Pancreas (tissue), 10 donors: ENCODE data around the gene ZKSCAN1. TPM values are rescaled to one million over a fixed set of nuclear protein-coding genes. Genes with fewer than 3 reads are reported as not detected.

Experiments
- ATAC-seq, 4 donors: fragments of 200-7000 bp; cut with Tn5 transposase; one replicate each; pipeline versions ENCODE4 v1.8.0 to v1.9.1; 2020; ENCODE audit warnings: mild to moderate bottlenecking in 4 of 4, moderate library complexity in 4 of 4
- DNase-seq, 6 donors: peaks; one replicate each; pipeline ENCODE4 v3.0.0-alpha.2; 2020
- FAIRE-seq: peaks from 2 replicates; lab custom pipeline; 2012; peaks lifted over from hg19 to GRCh38; lab: Jason Lieb, UNC
- H3K27ac ChIP-seq, 4 donors: fragments of 200-600 bp; sonication (generic); 1 replicate in 3 of 4; 2 replicates in 1 of 4; pipeline versions ENCODE4 v1.5.0 to v1.8.0; 2020
- H3K27me3 ChIP-seq, 4 donors: fragments of 200-600 bp; one replicate each; pipeline ENCODE4 v1.8.0; 2021
- H3K36me3 ChIP-seq, 3 donors: fragments of 200-600 bp; sonication (generic) in 1 of 3; one replicate each; pipeline versions ENCODE4 v1.5.0 to v1.8.0; 2020 to 2021
- H3K4me1 ChIP-seq, 3 donors: fragments of 200-600 bp; one replicate each; pipeline ENCODE4 v1.8.0; 2021
- H3K4me3 ChIP-seq, 4 donors: fragments of 200-600 bp; sonication (generic) in 2 of 4; one replicate each; pipeline versions ENCODE4 v1.5.0 to v1.8.0; 2020 to 2021
- H3K9me3 ChIP-seq, 4 donors: fragments of 200-600 bp; one replicate each; pipeline ENCODE4 v1.8.0; 2021
- WGBS, 2 donors: extraction: QIAGEN DNeasy Blood & Tissue Kit; methylation state at CpG; one replicate each; pipeline ENCODE4 v1.1.7; 2013; 5-methylcytosine and 5-hydroxymethylcytosine counted together
- intact Hi-C, 3 donors: fragments of 100-400 bp; cut with DNase I; formaldehyde crosslinking; loops; one replicate each; pipeline versions ENCODE4 v1.11.1 to v1.14.2; 2022
- polyA plus RNA-seq, 2 donors: library from polyadenylated mRNA; stranded (reverse); fragments of 200-250 nt; gene quantifications; one replicate each; pipeline ENCODE4 v1.2.3, GENCODE V29; 2013
- total RNA-seq, 6 donors: library from RNA; stranded (reverse); fragmentation: NEBNext Ultra II Directional in 4 of 6; extraction: Animal tissue kit (Norgen Biotek cat#: 25700) in 4 of 6; gene quantifications; one replicate each; pipeline versions ENCODE4 v1.2.1 to v1.2.4, GENCODE V29; 2021 to 2023
- TF ChIP-seq, protein P1 (sequence below), 4 donors: fragments of 200-600 bp; sonication (generic) in 3 of 4; IDR thresholded peaks; one replicate each; pipeline versions ENCODE4 v1.5.0 to v1.8.0; 2021; ENCODE audit warnings: antibody characterized with exemption in 4 of 4
- donor health status: healthy with polysubstance abuse.
- donor health status: DM: no; HTN: no; CAD: no; lungs with moderate emphysema.
- donor health status: DM: no; HTN: no; CAD: no.
- donor health status: control.
- donor health status: control.
- donor health status: Bipolar disorder and iron deficiency.
- donor health status: DM: yes; HTN: yes; CAD: no.
- donor health status: DM: no; HTN: no; CAD: no.
- donor health status: DM: no; HTN: no; CAD: no.
- donor health status: DM: yes; HTN: yes; CAD: no.

ZKSCAN1 gene
- total and polyA plus RNA-seq, 8 donors, result 24.2 to 86.0 (median 61.7) TPM

GRCh38 chr7:100057006-100057405, 41.6 kb downstream of the ZKSCAN1 start:
- DNase-seq, result no peak
- TF ChIP-seq, protein P1, sequence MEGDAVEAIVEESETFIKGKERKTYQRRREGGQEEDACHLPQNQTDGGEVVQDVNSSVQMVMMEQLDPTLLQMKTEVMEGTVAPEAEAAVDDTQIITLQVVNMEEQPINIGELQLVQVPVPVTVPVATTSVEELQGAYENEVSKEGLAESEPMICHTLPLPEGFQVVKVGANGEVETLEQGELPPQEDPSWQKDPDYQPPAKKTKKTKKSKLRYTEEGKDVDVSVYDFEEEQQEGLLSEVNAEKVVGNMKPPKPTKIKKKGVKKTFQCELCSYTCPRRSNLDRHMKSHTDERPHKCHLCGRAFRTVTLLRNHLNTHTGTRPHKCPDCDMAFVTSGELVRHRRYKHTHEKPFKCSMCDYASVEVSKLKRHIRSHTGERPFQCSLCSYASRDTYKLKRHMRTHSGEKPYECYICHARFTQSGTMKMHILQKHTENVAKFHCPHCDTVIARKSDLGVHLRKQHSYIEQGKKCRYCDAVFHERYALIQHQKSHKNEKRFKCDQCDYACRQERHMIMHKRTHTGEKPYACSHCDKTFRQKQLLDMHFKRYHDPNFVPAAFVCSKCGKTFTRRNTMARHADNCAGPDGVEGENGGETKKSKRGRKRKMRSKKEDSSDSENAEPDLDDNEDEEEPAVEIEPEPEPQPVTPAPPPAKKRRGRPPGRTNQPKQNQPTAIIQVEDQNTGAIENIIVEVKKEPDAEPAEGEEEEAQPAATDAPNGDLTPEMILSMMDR (IDR thresholded peaks at IDR 0.05), result no peak
- no peak overlapping the region for H3K4me3 ChIP-seq
- WGBS, 2 donors, result 88 to 94% methylated on average over 10 of the region's 10 CpGs
- H3K36me3 ChIP-seq, result peaks cover 0 to 19% (median 10%) of the 10 kb centered on the region in 3 donors
- no peaks in the 10 kb centered on the region for H3K4me1 ChIP-seq
- no peak overlapping the region for H3K27ac ChIP-seq
- no peaks in the 10 kb centered on the region for H3K9me3 ChIP-seq
- H3K27me3 ChIP-seq, result no peaks in the 10 kb centered on the region
- ATAC-seq, result no peak
- intact Hi-C loops, result loop anchor here in 1 of 3 donors (5.0 to 10.0 kb wide), 2 partner anchors 65 to 132 kb away; partner anchors contain the start of gene GJC3
- FAIRE-seq, result no peak

- peaks cover 0 to 38% (median 10%) of the 10 kb centered on the region in 3 donors for H3K36me3 ChIP-seq
- no peaks in the 10 kb centered on the region for H3K27me3 ChIP-seq
- 83 to 89% methylated on average over 4 to 5 of the region's 5 CpGs for WGBS, 2 donors
- no peak overlapping the region for H3K27ac ChIP-seq
- intact Hi-C loops, result loop anchor here in 1 of 3 donors (5.0 to 10.0 kb wide), 2 partner anchors 67 to 134 kb away; partner anchors contain the start of gene GJC3
- ATAC-seq, result no peak
- FAIRE-seq, result no peak
- no peak overlapping the region for H3K4me3 ChIP-seq
- no peaks in the 10 kb centered on the region for H3K9me3 ChIP-seq
- TF ChIP-seq, protein P1 (IDR thresholded peaks at IDR 0.05), result no peak
- H3K4me1 ChIP-seq, result no peaks in the 10 kb centered on the region
- DNase-seq, result no peak
These were observed 43.9 kb downstream of the ZKSCAN1 start for GRCh38 chr7:100059251-100059739.

DNA sequence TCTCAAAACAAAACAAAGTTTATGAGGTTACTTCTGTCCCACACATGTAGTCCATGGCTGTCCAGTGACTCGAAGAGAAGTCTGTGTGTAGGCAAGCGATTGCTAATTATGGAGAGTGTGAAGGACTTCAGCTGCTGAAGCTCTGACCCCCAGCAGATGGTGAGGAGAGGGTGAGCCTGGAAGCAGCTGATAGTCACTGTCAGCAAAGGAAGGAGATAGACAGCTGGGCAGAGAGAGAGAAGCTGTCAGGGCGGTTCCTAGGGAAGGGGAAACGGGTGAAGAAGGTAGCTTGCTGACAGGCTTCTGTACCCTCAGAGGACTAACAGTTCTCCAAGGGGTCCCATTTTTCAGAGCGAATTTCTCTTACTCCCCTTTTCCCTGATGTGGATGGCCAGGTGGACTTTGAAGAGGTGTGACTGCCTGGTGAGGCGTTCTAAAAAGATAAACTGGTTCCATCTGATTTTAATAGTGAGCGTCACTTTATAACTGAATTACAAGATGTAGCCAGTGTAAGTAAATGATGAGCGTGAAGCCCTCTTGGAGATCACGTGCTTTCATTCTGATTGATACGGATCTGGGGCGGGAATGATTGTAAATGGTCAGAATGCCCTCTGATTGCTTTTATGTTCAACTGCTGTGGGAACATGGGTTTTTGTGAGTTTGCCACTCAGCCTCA, 46.3 kb downstream of the ZKSCAN1 start:
- no peak overlapping the region for H3K27ac ChIP-seq
- no peaks in the 10 kb centered on the region for H3K27me3 ChIP-seq
- no peaks in the 10 kb centered on the region for H3K4me1 ChIP-seq
- H3K9me3 ChIP-seq, result no peaks in the 10 kb centered on the region
- no peak for FAIRE-seq
- TF ChIP-seq, protein P1 (IDR thresholded peaks at IDR 0.05), result no peak
- no peak for ATAC-seq
- H3K4me3 ChIP-seq, result no peak overlapping the region
- peaks cover 0 to 42% (median 10%) of the 10 kb centered on the region in 3 donors for H3K36me3 ChIP-seq
- DNase-seq, result no peak
- intact Hi-C loops, result no loop called here
- 93 to 95% methylated on average over 11 of the region's 11 CpGs for WGBS, 2 donors

DNA sequence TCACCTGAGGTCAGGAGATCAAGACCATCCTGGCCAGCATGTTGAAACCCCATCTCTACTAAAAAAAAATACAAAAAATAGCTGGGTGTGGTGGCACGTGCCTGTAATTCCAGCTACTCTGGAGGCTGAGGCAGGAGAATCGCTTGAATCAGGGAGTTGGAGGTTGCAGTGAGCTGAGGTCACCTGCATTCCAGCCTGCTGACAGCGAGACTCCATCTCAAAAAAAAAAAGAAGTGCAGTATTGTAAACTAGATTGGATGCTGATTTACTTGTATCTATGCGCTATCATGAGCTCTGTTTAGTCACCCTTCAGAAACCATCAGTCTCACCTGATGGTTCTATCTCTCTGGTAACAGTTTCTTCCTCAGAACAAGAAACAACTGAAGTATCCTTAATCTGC, 48.0 kb downstream of the ZKSCAN1 start:
- Histone ChIP-seq H3K4me1 (no peaks in the 10 kb centered on the region), H3K9me3 (no peaks in the 10 kb centered on the region), H3K27me3 (no peaks in the 10 kb centered on the region), H3K36me3 (peaks cover 0 to 32% (median 2%) of the 10 kb centered on the region in 3 donors), H3K4me3 (no peak overlapping the region), H3K27ac (no peak overlapping the region)
- intact Hi-C loops, result no loop called here
- ATAC-seq, result no peak
- no peak for DNase-seq
- FAIRE-seq, result no peak
- WGBS, 2 donors, result 94 to 98% methylated on average over 4 of the region's 4 CpGs
- TF ChIP-seq, protein P1 (IDR thresholded peaks at IDR 0.05), result no peak

- TF ChIP-seq, protein P1 (IDR thresholded peaks at IDR 0.05), result no peak
- peaks cover 0 to 26% (median 0%) of the 10 kb centered on the region in 3 donors for H3K36me3 ChIP-seq
- H3K27me3 ChIP-seq, result no peaks in the 10 kb centered on the region
- no peaks in the 10 kb centered on the region for H3K9me3 ChIP-seq
- H3K27ac ChIP-seq, result no peak overlapping the region
- DNase-seq (no peak), ATAC-seq (no peak), FAIRE-seq (no peak)
- intact Hi-C loops, result no loop called here
- H3K4me1 ChIP-seq, result no peaks in the 10 kb centered on the region
- WGBS, 2 donors, result 85 to 91% methylated on average over 9 of the region's 9 CpGs
- H3K4me3 ChIP-seq, result no peak overlapping the region
These were observed 48.8 kb downstream of the ZKSCAN1 start for GRCh38 chr7:100064162-100064561.
